ENCODE data around the gene FANCL.

DNA sequence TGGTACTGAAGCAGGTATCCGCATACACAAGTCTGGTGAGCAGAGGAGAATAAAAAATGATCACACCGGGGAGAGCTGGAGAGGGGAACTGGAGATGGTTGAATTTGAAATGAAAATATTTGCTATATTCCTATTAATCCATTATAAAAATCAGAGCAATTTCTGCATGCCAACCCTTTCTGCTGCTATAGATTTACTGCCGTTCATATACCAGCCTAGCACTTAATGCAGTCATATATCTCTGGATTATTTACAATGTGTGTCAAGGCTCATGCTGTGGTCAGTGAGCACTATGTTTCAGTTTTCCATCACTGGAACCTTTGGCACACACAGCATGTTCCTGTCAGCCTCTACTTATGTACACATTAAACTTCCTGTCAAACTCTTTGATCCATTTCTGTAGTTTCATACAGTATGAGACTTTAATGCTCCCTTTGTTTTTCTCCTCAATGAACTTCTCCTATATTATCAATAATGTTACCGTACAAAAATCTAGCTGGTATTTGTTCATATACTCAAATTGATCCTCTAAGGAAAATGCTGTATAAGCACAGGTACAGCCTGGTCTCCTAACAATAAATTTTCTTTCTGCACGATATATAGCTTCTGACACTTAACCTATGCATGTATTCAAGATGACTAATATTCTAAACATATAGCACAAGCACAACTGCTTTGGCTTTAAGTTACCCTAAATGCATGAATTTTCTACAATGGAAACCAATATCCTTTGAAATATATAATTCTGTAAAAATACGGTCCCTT is 36.7 kb downstream of the FANCL start:
- TF ChIP-seq, protein P1, sequence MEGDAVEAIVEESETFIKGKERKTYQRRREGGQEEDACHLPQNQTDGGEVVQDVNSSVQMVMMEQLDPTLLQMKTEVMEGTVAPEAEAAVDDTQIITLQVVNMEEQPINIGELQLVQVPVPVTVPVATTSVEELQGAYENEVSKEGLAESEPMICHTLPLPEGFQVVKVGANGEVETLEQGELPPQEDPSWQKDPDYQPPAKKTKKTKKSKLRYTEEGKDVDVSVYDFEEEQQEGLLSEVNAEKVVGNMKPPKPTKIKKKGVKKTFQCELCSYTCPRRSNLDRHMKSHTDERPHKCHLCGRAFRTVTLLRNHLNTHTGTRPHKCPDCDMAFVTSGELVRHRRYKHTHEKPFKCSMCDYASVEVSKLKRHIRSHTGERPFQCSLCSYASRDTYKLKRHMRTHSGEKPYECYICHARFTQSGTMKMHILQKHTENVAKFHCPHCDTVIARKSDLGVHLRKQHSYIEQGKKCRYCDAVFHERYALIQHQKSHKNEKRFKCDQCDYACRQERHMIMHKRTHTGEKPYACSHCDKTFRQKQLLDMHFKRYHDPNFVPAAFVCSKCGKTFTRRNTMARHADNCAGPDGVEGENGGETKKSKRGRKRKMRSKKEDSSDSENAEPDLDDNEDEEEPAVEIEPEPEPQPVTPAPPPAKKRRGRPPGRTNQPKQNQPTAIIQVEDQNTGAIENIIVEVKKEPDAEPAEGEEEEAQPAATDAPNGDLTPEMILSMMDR (IDR thresholded peaks at IDR 0.05) = no peak
- TF ChIP-seq POLR2A (IDR thresholded peaks at IDR 0.05) = no peak

Measured in heart left ventricle (tissue), 13 donors.